GM12878 (cell line): ENCODE measurements around the gene TOP2B. TPM values are rescaled to one million over a fixed set of nuclear protein-coding genes. Genes with fewer than 3 reads are reported as not detected.

Source experiments
- ATAC-seq: fragments of 200-7000 bp; cut with Tn5 transposase; 3 replicates; pipeline ENCODE4 v1.9.1; 2020; ENCODE audit warnings: mild to moderate bottlenecking, moderate library complexity
- BruUV-seq: library from RNA; stranded (reverse); fragments of 400-500 nt; replicated peaks from 2 replicates; lab custom pipeline; 2021; lab: Mats Ljungman, UMichigan
- CTCF ChIA-PET: fragments of 300-600 bp; sonication (Branson Sonifier 250); formaldehyde crosslinking; extraction: SDS; loops from one replicate; lab custom pipeline; 2021; ENCODE audit warnings: inconsistent platforms; lab: Yijun Ruan, JAX
- POLR2A ChIA-PET: fragments of 350-600 bp; formaldehyde crosslinking; extraction: SDS; loops from one replicate; lab custom pipeline; 2021; ENCODE audit warnings: inconsistent platforms; lab: Charles Lee
- RAD21 ChIA-PET: fragments of 300-600 bp; sonication (Branson Sonifier 250); formaldehyde crosslinking; loops from one replicate; lab custom pipeline; 2023; ENCODE audit warnings: antibody characterized with exemption; ENCODE audit not compliant: unreplicated experiment; lab: Charles Lee
- SMC1A ChIA-PET: fragments of 300-600 bp; sonication (Branson Sonifier 250); formaldehyde crosslinking; loops from one replicate; lab custom pipeline; 2023; ENCODE audit not compliant: unreplicated experiment, uncharacterized antibody; lab: Charles Lee
- DNase-seq: peaks from one replicate; pipeline ENCODE4 v3.0.0-alpha.2; 2011; ENCODE audit warnings: low read depth, low spot score
- FAIRE-seq: peaks from 3 replicates; lab custom pipeline; 2011; peaks lifted over from hg19 to GRCh38; lab: Jason Lieb, UNC
- H2AFZ ChIP-seq: 2 replicates; pipeline ENCODE4 v1.6.0; 2011; ENCODE audit warnings: low read depth, low read length, control low read depth; ENCODE audit not compliant: control insufficient read depth
- H3K27ac ChIP-seq: 2 replicates; pipeline ENCODE4 v1.5.1; 2011; ENCODE audit warnings: control low read depth; ENCODE audit not compliant: control insufficient read depth, insufficient read depth
- H3K27me3 ChIP-seq, 2 experiments: replicated peaks in 1 of 2; 2 replicates each; pipeline versions ENCODE4 v1.6.0 to v1.6.1; 2011; ENCODE audit warnings: low read length in 1 of 2; ENCODE audit not compliant: control insufficient read depth in 2 of 2, insufficient read depth in 2 of 2
- H3K36me3 ChIP-seq, 2 experiments: 2 replicates each; pipeline ENCODE4 v1.5.1; 2011; ENCODE audit warnings: low read length in 1 of 2; ENCODE audit not compliant: control insufficient read depth in 2 of 2, insufficient read depth in 2 of 2
- H3K4me1 ChIP-seq: 2 replicates; pipeline ENCODE4 v1.6.1; 2011; ENCODE audit warnings: mild to moderate bottlenecking, low read length, moderate library complexity, mixed read lengths; ENCODE audit not compliant: control insufficient read depth, insufficient read depth
- H3K4me2 ChIP-seq: 2 replicates; pipeline ENCODE4 v1.6.0; 2011; ENCODE audit warnings: control low read depth; ENCODE audit not compliant: control insufficient read depth, insufficient read depth
- H3K4me3 ChIP-seq: fragments of 200-600 bp; sonication (generic); 2 replicates; pipeline ENCODE4 v1.5.1; 2016
- H3K79me2 ChIP-seq: 2 replicates; pipeline ENCODE4 v1.6.0; 2011; ENCODE audit warnings: low read length; ENCODE audit not compliant: control insufficient read depth, insufficient read depth
- H3K9ac ChIP-seq: 2 replicates; pipeline ENCODE4 v1.8.0; 2011; ENCODE audit warnings: low read length, control low read depth, mixed read lengths; ENCODE audit not compliant: control insufficient read depth, insufficient read depth
- H3K9me3 ChIP-seq: replicated peaks from 3 replicates; pipeline ENCODE4 v1.5.1; 2011; ENCODE audit warnings: mild to moderate bottlenecking, low read length; ENCODE audit not compliant: control insufficient read depth, insufficient read depth
- H4K20me1 ChIP-seq: 2 replicates; pipeline ENCODE4 v1.6.0; 2011; ENCODE audit not compliant: control insufficient read depth, insufficient read depth
- CREM ChIP-seq: IDR thresholded peaks from 2 replicates; pipeline ENCODE4 v1.6.1; 2014; ENCODE audit warnings: antibody characterized with exemption, low read depth
- CUX1 ChIP-seq: IDR thresholded peaks from 2 replicates; pipeline ENCODE4 v1.6.1; 2012; ENCODE audit warnings: improper control_type of control experiment, low read depth, low read length; ENCODE audit not compliant: insufficient replicate concordance
- EGR1 ChIP-seq, 2 experiments: IDR thresholded peaks; 1 replicate in 1 of 2; 2 replicates in 1 of 2; pipeline ENCODE4 v1.6.1; 2011 to 2012; ENCODE audit warnings: low read depth in 2 of 2, low read length in 2 of 2, borderline replicate concordance in 1 of 2, mild to moderate bottlenecking in 1 of 2, moderate library complexity in 1 of 2
- FOS ChIP-seq: IDR thresholded peaks from 3 replicates; pipeline ENCODE4 v1.6.1; 2011; ENCODE audit warnings: borderline replicate concordance; ENCODE audit not compliant: insufficient read length; ENCODE audit errors: extremely low read depth
- HCFC1 ChIP-seq: fragments of 150-350 bp; IDR thresholded peaks from 2 replicates; pipeline ENCODE4 v1.6.1; 2014; ENCODE audit warnings: low read length
- MYB ChIP-seq: fragments of 150-350 bp; IDR thresholded peaks from 2 replicates; pipeline ENCODE4 v1.6.1; 2014; ENCODE audit warnings: mild to moderate bottlenecking, low read depth, low read length, borderline replicate concordance
- RUNX3 ChIP-seq: IDR thresholded peaks from 2 replicates; pipeline ENCODE4 v1.6.1; 2012; ENCODE audit warnings: low read length, inconsistent platforms
- SMC3 ChIP-seq: IDR thresholded peaks from 2 replicates; pipeline ENCODE4 v1.6.1; 2011; ENCODE audit warnings: low read length, improper control_type of control experiment, borderline replicate concordance
- SRF ChIP-seq, 2 experiments: IDR thresholded peaks; 2 replicates each; pipeline ENCODE4 v1.6.1; 2011; ENCODE audit warnings: low read depth in 2 of 2, low read length in 2 of 2, mild to moderate bottlenecking in 1 of 2, moderate library complexity in 1 of 2
- YBX1 ChIP-seq: fragments of 450-650 bp; IDR thresholded peaks from 2 replicates; pipeline ENCODE4 v1.6.1; 2016; ENCODE audit warnings: antibody characterized with exemption
- YY1 ChIP-seq: IDR thresholded peaks from 2 replicates; pipeline ENCODE4 v1.6.1; 2011; ENCODE audit warnings: low read depth, mild to moderate bottlenecking, low read length
- ZNF24 ChIP-seq: fragments of 450-650 bp; IDR thresholded peaks from 2 replicates; pipeline ENCODE4 v1.6.1; 2017; ENCODE audit warnings: antibody characterized with exemption, mild to moderate bottlenecking
- WGBS: methylation state at CpG from one replicate; pipeline ENCODE4 v1.1.6; 2016; ENCODE audit warnings: low lambda C conversion rate; ENCODE audit not compliant: insufficient replicate concordance, insufficient coverage; ENCODE audit errors: missing lambda C conversion rate; 5-methylcytosine and 5-hydroxymethylcytosine counted together
- in situ Hi-C: fragments of 300-500 bp; cut with MboI; formaldehyde crosslinking; loops from 9 replicates; pipeline ENCODE4 v1.14.3; 2018; ENCODE audit warnings: mixed read lengths
- intact Hi-C: fragments of 100-400 bp; cut with micrococcal nuclease; formaldehyde crosslinking; loops from one replicate; pipeline ENCODE4 v1.14.2; 2022; ENCODE audit not compliant: unreplicated experiment
- polyA plus RNA-seq, 11 experiments: library from polyadenylated mRNA; depleted of rRNA in 4 of 11; unstranded in 6 of 11; stranded (reverse) in 5 of 11; fragments of >200 nt; fragmentation: Nextera tagmentation in 4 of 11; fragmentation: Illumina TruSeq in 1 of 11; extraction: Ambion mirVana in 4 of 11; extraction: Trizol in 1 of 11; gene quantifications; 1 replicate in 1 of 11; 2 replicates in 10 of 11; pipeline versions ENCODE4 v1.2.1 to v1.2.3, GENCODE V29; 2011 to 2016; ENCODE audit warnings: inconsistent platforms in 2 of 11, missing spikeins in 2 of 11, low read depth in 1 of 11
- total RNA-seq, 4 experiments: library from RNA; depleted of rRNA in 3 of 4; stranded (reverse); fragments of >200 nt in 3 of 4; fragmentation: Illumina TruSeq in 1 of 4; extraction: Trizol in 1 of 4; gene quantifications; 2 replicates each; pipeline versions ENCODE4 v1.2.1 to v1.2.3, GENCODE V29; 2013 to 2021
- TF ChIP-seq, protein P1 (sequence below): IDR thresholded peaks from 2 replicates; pipeline ENCODE4 v1.6.1; 2012; ENCODE audit warnings: low read depth, low read length, improper control_type of control experiment
- TF ChIP-seq, protein P2 (sequence below): fragments of 450-650 bp; IDR thresholded peaks from 2 replicates; pipeline ENCODE4 v1.6.1; 2017; ENCODE audit warnings: mild to moderate bottlenecking, low read depth, inconsistent platforms; ENCODE audit not compliant: poor library complexity, severe bottlenecking

TOP2B gene
- total and polyA plus RNA-seq, 10 of the 15 experiments (the other 5 are each of a cell fraction or from before 2014, with no cell fraction given) = 28.6 to 134 (median 83.4) TPM

DNA sequence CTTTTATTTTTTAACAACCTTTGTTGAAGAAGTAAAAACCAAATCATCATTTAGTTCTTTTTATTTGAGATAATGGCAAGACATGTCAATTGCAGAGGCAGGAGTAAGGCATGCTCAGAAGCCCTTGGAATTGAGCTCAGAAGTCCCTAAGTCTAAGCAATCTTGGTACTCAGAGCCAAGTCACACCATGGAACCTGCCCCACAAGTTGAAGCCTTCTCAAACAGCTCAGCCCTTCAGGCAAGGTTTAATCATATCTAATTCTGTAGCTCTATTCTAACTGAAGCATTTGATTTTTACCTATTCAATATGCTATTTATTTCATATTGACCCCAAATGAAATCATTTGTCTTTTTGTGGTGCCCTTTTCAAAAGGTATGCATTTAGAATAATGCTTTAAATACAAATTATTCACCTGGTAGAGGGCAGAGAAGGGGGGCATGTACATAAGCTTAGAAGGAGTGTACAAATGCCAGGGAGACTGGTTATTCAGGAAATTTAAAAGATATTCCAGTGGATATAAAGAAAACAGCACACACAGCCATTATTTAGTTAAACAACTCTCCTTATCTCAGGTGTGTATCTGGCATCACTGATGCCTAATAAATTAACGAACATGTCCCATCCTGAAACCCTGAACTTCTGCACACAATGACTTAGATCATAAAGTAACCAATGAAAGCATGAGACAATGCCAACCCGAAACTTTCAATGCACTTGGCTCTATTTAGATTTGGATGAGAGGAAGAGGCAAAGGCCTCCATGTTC, 26.2 kb upstream of the TOP2B start:
- H3K36me3 ChIP-seq = no peaks in the 10 kb centered on the region
- in situ Hi-C loops = no loop called here
- no peak for DNase-seq
- TF ChIP-seq, protein P1, sequence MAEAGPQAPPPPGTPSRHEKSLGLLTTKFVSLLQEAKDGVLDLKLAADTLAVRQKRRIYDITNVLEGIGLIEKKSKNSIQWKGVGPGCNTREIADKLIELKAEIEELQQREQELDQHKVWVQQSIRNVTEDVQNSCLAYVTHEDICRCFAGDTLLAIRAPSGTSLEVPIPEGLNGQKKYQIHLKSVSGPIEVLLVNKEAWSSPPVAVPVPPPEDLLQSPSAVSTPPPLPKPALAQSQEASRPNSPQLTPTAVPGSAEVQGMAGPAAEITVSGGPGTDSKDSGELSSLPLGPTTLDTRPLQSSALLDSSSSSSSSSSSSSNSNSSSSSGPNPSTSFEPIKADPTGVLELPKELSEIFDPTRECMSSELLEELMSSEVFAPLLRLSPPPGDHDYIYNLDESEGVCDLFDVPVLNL = no peak
- no peak for TF ChIP-seq MYB
- TF ChIP-seq EGR1 (IDR thresholded peaks at IDR 0.05; ENCODE audit: borderline replicate concordance in 1 of 2, low read depth in 2 of 2, low read length in 2 of 2) = no peak
- TF ChIP-seq CREM = no peak
- TF ChIP-seq CUX1 = no peak
- TF ChIP-seq, protein P2, sequence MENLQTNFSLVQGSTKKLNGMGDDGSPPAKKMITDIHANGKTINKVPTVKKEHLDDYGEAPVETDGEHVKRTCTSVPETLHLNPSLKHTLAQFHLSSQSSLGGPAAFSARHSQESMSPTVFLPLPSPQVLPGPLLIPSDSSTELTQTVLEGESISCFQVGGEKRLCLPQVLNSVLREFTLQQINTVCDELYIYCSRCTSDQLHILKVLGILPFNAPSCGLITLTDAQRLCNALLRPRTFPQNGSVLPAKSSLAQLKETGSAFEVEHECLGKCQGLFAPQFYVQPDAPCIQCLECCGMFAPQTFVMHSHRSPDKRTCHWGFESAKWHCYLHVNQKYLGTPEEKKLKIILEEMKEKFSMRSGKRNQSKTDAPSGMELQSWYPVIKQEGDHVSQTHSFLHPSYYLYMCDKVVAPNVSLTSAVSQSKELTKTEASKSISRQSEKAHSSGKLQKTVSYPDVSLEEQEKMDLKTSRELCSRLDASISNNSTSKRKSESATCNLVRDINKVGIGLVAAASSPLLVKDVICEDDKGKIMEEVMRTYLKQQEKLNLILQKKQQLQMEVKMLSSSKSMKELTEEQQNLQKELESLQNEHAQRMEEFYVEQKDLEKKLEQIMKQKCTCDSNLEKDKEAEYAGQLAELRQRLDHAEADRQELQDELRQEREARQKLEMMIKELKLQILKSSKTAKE = no peak
- TF ChIP-seq SRF (IDR thresholded peaks at IDR 0.05; ENCODE audit: low read depth in 2 of 2, low read length in 2 of 2) = no peak
- TF ChIP-seq FOS = no peak
- TF ChIP-seq HCFC1 = no peak
- TF ChIP-seq RUNX3 = no peak
- no peak for TF ChIP-seq YBX1
- TF ChIP-seq ZNF24 = no peak
- TF ChIP-seq YY1 = no peak
- TF ChIP-seq SMC3 = no peak

More for the DNA sequence above, 26.2 kb upstream of the TOP2B start:
- WGBS = 43% methylated on average over 2 of the region's 2 CpGs
- H2AFZ ChIP-seq = no peak overlapping the region
- no peaks in the 10 kb centered on the region for H3K4me1 ChIP-seq
- H3K9ac ChIP-seq = no peak overlapping the region
- no peak overlapping the region for H3K4me3 ChIP-seq
- H3K4me2 ChIP-seq = no peak overlapping the region
- ChIA-PET CTCF (interaction anchor here (0.7 to 1.7 kb wide), 2 partner anchors 15 to 169 kb away, joined by 3 to 4 read pairs; no protein-coding TSS in a partner anchor), RAD21 (no interaction called here), POLR2A (no interaction called here), SMC1A (no interaction called here)
- no peaks in the 10 kb centered on the region for H3K27me3 ChIP-seq
- intact Hi-C loops = no loop called here
- H3K79me2 ChIP-seq = no peaks in the 10 kb centered on the region
- no peaks in the 10 kb centered on the region for H4K20me1 ChIP-seq
- FAIRE-seq (no peak), ATAC-seq (no peak)
- no TSS peak for BruUV-seq
- no peaks in the 10 kb centered on the region for H3K9me3 ChIP-seq
- no peak overlapping the region for H3K27ac ChIP-seq
